ENCODE data around the gene PRMT3. TPM values are rescaled to one million over a fixed set of nuclear protein-coding genes. Genes with fewer than 3 reads are reported as not detected.

Gene PRMT3
- total and polyA plus RNA-seq, 2 of the 13 experiments (the other 11 are each of a cell fraction or from before 2014, with no cell fraction given) = 9.1 to 27.7 TPM

GRCh38 chr11:20387261-20388095 is at the start of gene PRMT3 (continued):
- TF ChIP-seq HNF1B (CRISPR knock-in tag; IDR thresholded peaks at IDR 0.05) = peak; percentile 86
- TF ChIP-seq FOXK1 (CRISPR knock-in tag; IDR thresholded peaks at IDR 0.05; ENCODE audit: borderline replicate concordance, low read depth) = peak; percentile 13; the same call in 1 of the 2 replicates
- no peak for TF ChIP-seq NCOA1 (CRISPR knock-in tag; IDR thresholded peaks at IDR 0.05)
- no peak; the same call in 1 of the 2 replicates for TF ChIP-seq ZNF609 (CRISPR knock-in tag; IDR thresholded peaks at IDR 0.05; ENCODE audit: borderline replicate concordance)
- TF ChIP-seq PAXIP1 (CRISPR knock-in tag; conservative IDR thresholded peaks at IDR 0.05) = peak; percentile 52
- TF ChIP-seq TIGD3 (CRISPR knock-in tag; IDR thresholded peaks at IDR 0.05; ENCODE audit: borderline replicate concordance) = no peak
- TF ChIP-seq FOXK2 (IDR thresholded peaks at IDR 0.05) = no peak
- no peak for TF ChIP-seq TEAD3 (CRISPR knock-in tag; optimal IDR thresholded peaks at IDR 0.05; ENCODE audit: borderline replicate concordance)
- no peak for TF ChIP-seq ARID2 (CRISPR knock-in tag; IDR thresholded peaks at IDR 0.05; ENCODE audit: borderline replicate concordance)
- no peak for TF ChIP-seq PRPF4 (IDR thresholded peaks at IDR 0.05; ENCODE audit: low read depth, low read length, poor library complexity, severe bottlenecking)
- TF ChIP-seq ZNF350 (CRISPR knock-in tag; IDR thresholded peaks at IDR 0.05; ENCODE audit: borderline replicate concordance, low read depth) = peak; percentile 43; the same call in 1 of the 2 replicates
